ENCODE results near the gene PSMB7.

Gene PSMB7

DNA sequence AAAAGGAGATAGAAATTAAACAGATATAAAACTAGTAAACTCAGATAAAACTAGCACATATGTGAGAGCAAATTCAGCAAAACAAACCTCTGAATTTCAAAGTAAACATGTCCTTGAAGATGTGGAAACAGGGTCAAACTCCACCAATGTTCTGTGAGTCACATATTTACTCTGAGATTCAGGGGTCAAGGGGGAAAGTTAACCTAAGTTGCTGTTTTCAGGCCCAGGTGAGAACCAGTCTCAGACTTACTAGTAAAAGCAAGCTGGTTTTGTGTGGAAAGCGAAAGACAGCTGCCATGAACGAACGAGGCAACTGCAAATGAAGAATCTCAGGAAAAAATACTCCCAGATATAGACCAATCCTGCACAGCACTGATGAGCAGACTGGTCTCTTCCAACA, 29.0 kb downstream of the PSMB7 start:
- Histone ChIP-seq H3K9me3 (ENCODE audit: insufficient read depth, low read length) (no peaks in the 10 kb centered on the region), H3K36me3 (ENCODE audit: low read length) (no peaks in the 10 kb centered on the region), H4K20me1 (ENCODE audit: low read depth, low read length) (peaks cover 2% of the 10 kb centered on the region; the same call in 1 of the 2 replicates), H2AFZ (ENCODE audit: low read depth, low read length, severe bottlenecking) (no peak overlapping the region), H3K9ac (ENCODE audit: low read length) (no peak overlapping the region), H3K9me2 (replicated peaks; ENCODE audit: insufficient read depth, low read length) (no peaks in the 10 kb centered on the region), H3K4me3 (ENCODE audit: insufficient read depth, low read length, poor library complexity, severe bottlenecking) (no peak overlapping the region), H3F3A (ENCODE audit: insufficient read depth) (peaks cover 5% of the 10 kb centered on the region; the same call in 1 of the 2 replicates), H3K27ac (ENCODE audit: low read depth, low read length) (no peak overlapping the region), H3K27me3 (ENCODE audit: low read length) (no peaks in the 10 kb centered on the region), H3K4me2 (ENCODE audit: low read depth, low read length, poor library complexity, severe bottlenecking) (no peak overlapping the region), H3K79me2 (ENCODE audit: insufficient read depth, low read length) (peaks cover 63% of the 10 kb centered on the region)
- TF ChIP-seq, protein P1, sequence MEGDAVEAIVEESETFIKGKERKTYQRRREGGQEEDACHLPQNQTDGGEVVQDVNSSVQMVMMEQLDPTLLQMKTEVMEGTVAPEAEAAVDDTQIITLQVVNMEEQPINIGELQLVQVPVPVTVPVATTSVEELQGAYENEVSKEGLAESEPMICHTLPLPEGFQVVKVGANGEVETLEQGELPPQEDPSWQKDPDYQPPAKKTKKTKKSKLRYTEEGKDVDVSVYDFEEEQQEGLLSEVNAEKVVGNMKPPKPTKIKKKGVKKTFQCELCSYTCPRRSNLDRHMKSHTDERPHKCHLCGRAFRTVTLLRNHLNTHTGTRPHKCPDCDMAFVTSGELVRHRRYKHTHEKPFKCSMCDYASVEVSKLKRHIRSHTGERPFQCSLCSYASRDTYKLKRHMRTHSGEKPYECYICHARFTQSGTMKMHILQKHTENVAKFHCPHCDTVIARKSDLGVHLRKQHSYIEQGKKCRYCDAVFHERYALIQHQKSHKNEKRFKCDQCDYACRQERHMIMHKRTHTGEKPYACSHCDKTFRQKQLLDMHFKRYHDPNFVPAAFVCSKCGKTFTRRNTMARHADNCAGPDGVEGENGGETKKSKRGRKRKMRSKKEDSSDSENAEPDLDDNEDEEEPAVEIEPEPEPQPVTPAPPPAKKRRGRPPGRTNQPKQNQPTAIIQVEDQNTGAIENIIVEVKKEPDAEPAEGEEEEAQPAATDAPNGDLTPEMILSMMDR (IDR thresholded peaks at IDR 0.05; ENCODE audit: insufficient read depth, low read length, poor library complexity, severe bottlenecking) = no peak
- TF ChIP-seq EZH2phosphoT487 (conservative IDR thresholded peaks at IDR 0.05; ENCODE audit: low read length) = no peak

DNA sequence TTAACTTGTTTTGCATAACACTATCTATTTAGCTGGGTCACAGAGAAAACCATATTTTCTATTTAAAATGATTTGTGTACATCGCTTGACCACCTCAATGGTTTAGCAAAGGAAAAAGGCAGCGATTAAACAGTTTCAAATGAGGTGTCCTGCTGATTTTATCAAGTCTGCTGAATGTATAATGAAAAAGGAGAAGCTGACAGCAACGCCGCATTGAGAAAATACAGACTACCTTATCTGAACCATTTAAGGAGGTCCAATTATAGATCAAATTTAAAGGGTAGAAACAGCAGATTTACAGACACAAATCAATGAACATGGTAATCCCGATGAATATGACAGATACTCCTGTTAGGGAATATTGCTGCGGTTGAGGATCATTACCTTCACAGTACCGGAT, 29.6 kb downstream of the PSMB7 start:
- Histone ChIP-seq H3K9me2 (replicated peaks; ENCODE audit: insufficient read depth, low read length) (no peaks in the 10 kb centered on the region), H3K79me2 (ENCODE audit: insufficient read depth, low read length) (peaks cover 57% of the 10 kb centered on the region), H3K4me3 (ENCODE audit: insufficient read depth, low read length, poor library complexity, severe bottlenecking) (no peak overlapping the region), H3K9ac (ENCODE audit: low read length) (no peak overlapping the region), H2AFZ (ENCODE audit: low read depth, low read length, severe bottlenecking) (no peak overlapping the region), H3K36me3 (ENCODE audit: low read length) (no peaks in the 10 kb centered on the region), H3F3A (ENCODE audit: insufficient read depth) (peaks cover 5% of the 10 kb centered on the region; the same call in 1 of the 2 replicates), H3K9me3 (ENCODE audit: insufficient read depth, low read length) (no peaks in the 10 kb centered on the region), H3K27me3 (ENCODE audit: low read length) (no peaks in the 10 kb centered on the region), H4K20me1 (ENCODE audit: low read depth, low read length) (peaks cover 2% of the 10 kb centered on the region; the same call in 1 of the 2 replicates), H3K4me2 (ENCODE audit: low read depth, low read length, poor library complexity, severe bottlenecking) (no peak overlapping the region), H3K27ac (ENCODE audit: low read depth, low read length) (no peak overlapping the region)
- TF ChIP-seq, protein P1 (IDR thresholded peaks at IDR 0.05; ENCODE audit: insufficient read depth, low read length, poor library complexity, severe bottlenecking) = no peak
- TF ChIP-seq EZH2phosphoT487 (conservative IDR thresholded peaks at IDR 0.05; ENCODE audit: low read length) = no peak

DNA sequence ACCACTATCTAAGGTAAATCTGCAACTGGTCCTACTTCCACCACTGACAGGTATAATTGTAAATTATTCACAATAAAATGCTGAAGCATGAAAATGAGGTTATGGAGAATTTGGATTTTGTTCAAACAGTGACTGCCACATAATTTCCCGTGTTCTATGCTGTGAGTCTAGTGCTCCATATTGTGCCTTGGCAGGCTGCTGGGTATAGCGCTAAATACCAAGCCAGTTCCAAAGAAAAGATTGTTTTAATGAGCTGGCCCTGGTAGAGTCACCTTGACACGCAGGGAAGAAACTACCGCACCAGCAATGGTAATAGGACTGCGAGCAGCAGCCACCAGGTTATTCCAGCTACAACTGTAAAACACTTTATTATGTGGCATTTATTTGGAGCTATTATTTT, 30.4 kb downstream of the PSMB7 start:
- Histone ChIP-seq H3K27ac (ENCODE audit: low read depth, low read length) (no peak overlapping the region), H3K9me3 (ENCODE audit: insufficient read depth, low read length) (no peaks in the 10 kb centered on the region), H3K79me2 (ENCODE audit: insufficient read depth, low read length) (peaks cover 49% of the 10 kb centered on the region), H3K27me3 (ENCODE audit: low read length) (no peaks in the 10 kb centered on the region), H2AFZ (ENCODE audit: low read depth, low read length, severe bottlenecking) (no peak overlapping the region), H4K20me1 (ENCODE audit: low read depth, low read length) (no peaks in the 10 kb centered on the region), H3K9me2 (replicated peaks; ENCODE audit: insufficient read depth, low read length) (no peaks in the 10 kb centered on the region), H3K9ac (ENCODE audit: low read length) (no peak overlapping the region), H3K4me2 (ENCODE audit: low read depth, low read length, poor library complexity, severe bottlenecking) (no peak overlapping the region), H3F3A (ENCODE audit: insufficient read depth) (peaks cover 5% of the 10 kb centered on the region; the same call in 1 of the 2 replicates), H3K4me3 (ENCODE audit: insufficient read depth, low read length, poor library complexity, severe bottlenecking) (no peak overlapping the region), H3K36me3 (ENCODE audit: low read length) (no peaks in the 10 kb centered on the region)
- TF ChIP-seq, protein P1 (IDR thresholded peaks at IDR 0.05; ENCODE audit: insufficient read depth, low read length, poor library complexity, severe bottlenecking) = no peak
- no peak for TF ChIP-seq EZH2phosphoT487 (conservative IDR thresholded peaks at IDR 0.05; ENCODE audit: low read length)
